WERI-Rb-1 (cell line): ENCODE results near the gene INPPL1.

Experiments used
- DNase-seq: peaks from one replicate; pipeline ENCODE4 v3.0.0-alpha.2; 2020
- H3K27ac ChIP-seq: fragments of 250-450 bp; sonication (Bioruptor Pico); 2 replicates; pipeline ENCODE4 v1.5.1; 2020; ENCODE audit warnings: mild to moderate bottlenecking, moderate library complexity
- H3K27me3 ChIP-seq: fragments of 250-450 bp; sonication (Bioruptor Pico); 2 replicates; pipeline ENCODE4 v1.5.1; 2021; ENCODE audit warnings: mild to moderate bottlenecking, low read depth, moderate library complexity; ENCODE audit not compliant: insufficient read depth, severe bottlenecking
- H3K36me3 ChIP-seq: fragments of 250-450 bp; sonication (Bioruptor Pico); 2 replicates; pipeline ENCODE4 v1.5.1; 2020; ENCODE audit warnings: mild to moderate bottlenecking, moderate library complexity
- H3K4me3 ChIP-seq: 2 replicates; pipeline ENCODE4 v1.5.1; 2011; ENCODE audit warnings: low read depth, mild to moderate bottlenecking, control low read depth, low read length
- H3K9me3 ChIP-seq: fragments of 250-450 bp; sonication (Bioruptor Pico); 2 replicates; pipeline ENCODE4 v1.5.1; 2021; ENCODE audit warnings: mild to moderate bottlenecking, moderate library complexity; ENCODE audit not compliant: severe bottlenecking
- TF ChIP-seq, protein P1 (sequence below): IDR thresholded peaks from 2 replicates; pipeline ENCODE4 v1.5.1; 2011; ENCODE audit warnings: low read depth, mild to moderate bottlenecking, control low read depth, inconsistent platforms, low read length

Gene INPPL1

DNA sequence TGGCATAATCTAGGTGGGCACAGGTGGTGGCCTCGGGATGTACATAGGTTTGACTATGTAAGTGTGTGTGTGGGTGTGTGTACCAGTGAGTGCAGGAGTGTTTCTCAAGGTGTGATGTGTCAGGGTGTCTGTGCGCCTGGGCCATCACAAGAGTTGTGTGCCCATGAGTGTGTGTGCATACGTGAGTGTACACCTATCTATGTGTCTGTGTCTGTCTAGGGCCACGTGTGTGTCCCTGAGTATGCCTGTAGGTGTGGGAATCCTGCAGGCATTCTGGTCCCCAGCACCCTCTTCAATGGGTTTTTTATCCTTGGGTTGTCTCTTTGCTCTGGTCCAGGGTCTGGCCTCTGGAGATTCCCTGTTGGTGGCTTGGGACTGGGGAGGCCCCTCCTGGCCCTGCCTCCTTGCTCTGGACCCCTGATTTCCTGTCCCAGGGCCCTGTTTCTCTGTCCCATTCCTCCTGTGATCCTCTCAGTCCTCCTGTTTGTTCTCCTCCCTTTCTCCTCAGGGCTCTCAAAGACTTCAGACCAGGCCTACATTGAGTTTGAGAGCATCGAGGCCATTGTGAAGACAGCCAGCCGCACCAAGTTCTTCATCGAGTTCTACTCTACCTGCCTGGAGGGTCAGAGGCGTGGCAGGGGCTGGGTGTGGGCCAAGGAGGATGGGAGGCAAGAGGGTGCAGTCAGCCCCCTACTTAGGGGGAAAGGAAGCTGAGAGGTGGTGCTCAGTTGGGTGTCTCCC is 9.4 kb downstream of the INPPL1 start:
- Histone ChIP-seq H3K9me3 (no peaks in the 10 kb centered on the region), H3K27ac (no peak overlapping the region), H3K27me3 (no peaks in the 10 kb centered on the region), H3K36me3 (peaks cover 98% of the 10 kb centered on the region), H3K4me3 (no peak overlapping the region)
- no peak for DNase-seq
- TF ChIP-seq, protein P1, sequence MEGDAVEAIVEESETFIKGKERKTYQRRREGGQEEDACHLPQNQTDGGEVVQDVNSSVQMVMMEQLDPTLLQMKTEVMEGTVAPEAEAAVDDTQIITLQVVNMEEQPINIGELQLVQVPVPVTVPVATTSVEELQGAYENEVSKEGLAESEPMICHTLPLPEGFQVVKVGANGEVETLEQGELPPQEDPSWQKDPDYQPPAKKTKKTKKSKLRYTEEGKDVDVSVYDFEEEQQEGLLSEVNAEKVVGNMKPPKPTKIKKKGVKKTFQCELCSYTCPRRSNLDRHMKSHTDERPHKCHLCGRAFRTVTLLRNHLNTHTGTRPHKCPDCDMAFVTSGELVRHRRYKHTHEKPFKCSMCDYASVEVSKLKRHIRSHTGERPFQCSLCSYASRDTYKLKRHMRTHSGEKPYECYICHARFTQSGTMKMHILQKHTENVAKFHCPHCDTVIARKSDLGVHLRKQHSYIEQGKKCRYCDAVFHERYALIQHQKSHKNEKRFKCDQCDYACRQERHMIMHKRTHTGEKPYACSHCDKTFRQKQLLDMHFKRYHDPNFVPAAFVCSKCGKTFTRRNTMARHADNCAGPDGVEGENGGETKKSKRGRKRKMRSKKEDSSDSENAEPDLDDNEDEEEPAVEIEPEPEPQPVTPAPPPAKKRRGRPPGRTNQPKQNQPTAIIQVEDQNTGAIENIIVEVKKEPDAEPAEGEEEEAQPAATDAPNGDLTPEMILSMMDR, result no peak

- TF ChIP-seq, protein P1, result no peak
- no peaks in the 10 kb centered on the region for H3K9me3 ChIP-seq
- peaks cover 96% of the 10 kb centered on the region for H3K36me3 ChIP-seq
- DNase-seq, result no peak
- H3K27me3 ChIP-seq, result no peaks in the 10 kb centered on the region
- H3K27ac ChIP-seq, result no peak overlapping the region
- H3K4me3 ChIP-seq, result no peak overlapping the region
These were observed 9.9 kb downstream of the INPPL1 start for GRCh38 chr11:72234514-72234830.

GRCh38 chr11:72234920-72235319 is 10.4 kb downstream of the INPPL1 start:
- TF ChIP-seq, protein P1, result no peak
- DNase-seq, result no peak
- no peak overlapping the region for H3K27ac ChIP-seq
- H3K4me3 ChIP-seq, result no peak overlapping the region
- no peaks in the 10 kb centered on the region for H3K9me3 ChIP-seq
- H3K36me3 ChIP-seq, result peaks cover 91% of the 10 kb centered on the region
- no peaks in the 10 kb centered on the region for H3K27me3 ChIP-seq

DNA sequence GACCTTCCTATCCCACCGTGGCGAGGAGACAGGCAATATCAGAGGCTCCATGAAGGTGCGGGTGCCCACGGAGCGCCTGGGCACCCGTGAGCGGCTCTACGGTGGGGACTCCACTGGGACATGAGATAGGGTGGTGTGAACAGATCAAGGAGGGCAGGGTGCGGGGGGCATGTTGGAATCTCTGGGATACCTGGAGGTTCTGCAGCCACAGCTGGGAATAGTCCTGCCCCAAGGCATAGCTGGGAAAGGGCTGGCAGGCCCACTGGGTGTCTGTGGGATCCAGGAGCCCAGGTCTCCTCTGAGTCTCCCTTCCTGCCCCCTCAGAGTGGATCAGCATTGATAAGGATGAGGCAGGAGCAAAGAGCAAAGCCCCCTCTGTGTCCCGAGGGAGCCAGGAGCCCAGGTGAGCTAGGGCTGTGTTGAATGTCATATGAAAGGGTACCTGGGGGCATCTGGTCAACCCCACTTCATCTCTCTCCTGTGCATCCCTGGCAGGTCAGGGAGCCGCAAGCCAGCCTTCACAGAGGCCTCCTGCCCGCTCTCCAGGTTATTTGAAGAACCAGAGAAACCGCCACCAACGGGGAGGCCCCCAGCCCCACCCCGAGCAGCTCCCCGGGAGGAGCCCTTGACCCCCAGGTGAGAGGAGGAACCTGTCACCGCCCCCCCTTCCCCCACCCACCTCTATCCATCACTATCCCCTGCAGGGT is 10.9 kb downstream of the INPPL1 start:
- DNase-seq, result no peak
- Histone ChIP-seq H3K27ac (no peak overlapping the region), H3K36me3 (peaks cover 85% of the 10 kb centered on the region), H3K27me3 (no peaks in the 10 kb centered on the region), H3K4me3 (no peak overlapping the region), H3K9me3 (no peaks in the 10 kb centered on the region)
- TF ChIP-seq, protein P1, result no peak

DNA sequence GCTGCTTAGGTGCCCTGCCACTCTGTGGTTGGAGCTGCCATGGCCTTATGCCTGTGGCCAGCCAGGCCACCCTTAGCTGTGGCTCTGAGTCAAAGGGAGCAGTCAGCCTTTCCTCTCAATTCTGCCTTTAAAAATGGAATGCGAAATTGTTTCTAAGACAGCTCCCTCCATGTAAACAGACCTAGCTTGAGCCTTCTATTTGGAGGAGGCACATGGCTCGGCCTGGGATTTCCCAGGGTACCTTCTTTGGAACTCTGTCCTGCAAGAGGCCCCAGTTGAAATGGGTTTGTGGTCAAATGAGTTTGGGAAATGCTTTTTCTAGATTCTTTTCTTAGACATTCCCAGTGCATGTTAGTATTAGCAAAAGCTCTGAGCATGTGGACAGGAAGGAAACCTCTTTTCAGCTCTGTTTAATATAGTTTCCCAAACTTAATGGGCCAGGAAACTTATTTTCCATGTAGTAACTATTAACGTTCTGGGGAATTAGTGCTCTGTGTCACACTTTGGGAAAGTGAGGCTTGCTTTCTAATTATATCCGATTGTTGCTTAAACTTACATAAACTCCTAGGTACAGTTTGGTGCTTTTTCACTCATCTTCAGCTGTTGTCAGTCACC is 11.6 kb downstream of the INPPL1 start:
- TF ChIP-seq, protein P1, result no peak
- no peak for DNase-seq
- Histone ChIP-seq H3K27me3 (no peaks in the 10 kb centered on the region), H3K36me3 (peaks cover 78% of the 10 kb centered on the region), H3K4me3 (no peak overlapping the region), H3K9me3 (no peaks in the 10 kb centered on the region), H3K27ac (no peak overlapping the region)
